ENCODE measurements around the gene NAALADL2.
A peak's percentile ranks its signal among the peaks of the same experiment; 100 is the strongest.

NAALADL2 gene

GRCh38 chr3:175146258-175146657 is 287.1 kb downstream of the NAALADL2 start:
- no peak for TF ChIP-seq CTCF (IDR thresholded peaks at IDR 0.05; ENCODE audit: extremely low read depth, insufficient read depth, missing control alignments)
- no peak for DNase-seq (ENCODE audit: low spot score)
- in situ Hi-C loops (cut with MboI; ENCODE audit: low pct_unique_long_range_greater_than_20kb, low sequenced_read_pairs, unreplicated experiment), result no loop called here

- DNase-seq (ENCODE audit: low spot score), result peak; percentile 14
Observed at GRCh38 chr3:175149675-175150074, 290.5 kb downstream of the NAALADL2 start.

GRCh38 chr3:175150812-175151401 is 291.8 kb downstream of the NAALADL2 start:
- no peak for TF ChIP-seq CTCF (IDR thresholded peaks at IDR 0.05; ENCODE audit: extremely low read depth, insufficient read depth, missing control alignments)
- DNase-seq (ENCODE audit: low spot score), result no peak

More at GRCh38 chr3:175149675-175150074, 290.5 kb downstream of the NAALADL2 start:
- in situ Hi-C loops (cut with MboI; ENCODE audit: low pct_unique_long_range_greater_than_20kb, low sequenced_read_pairs, unreplicated experiment), result no loop called here
- TF ChIP-seq CTCF (IDR thresholded peaks at IDR 0.05; ENCODE audit: extremely low read depth, insufficient read depth, missing control alignments), result no peak

GRCh38 chr3:175153595-175153994 is 294.5 kb downstream of the NAALADL2 start:
- no peak for DNase-seq (ENCODE audit: low spot score)
- TF ChIP-seq CTCF (IDR thresholded peaks at IDR 0.05; ENCODE audit: extremely low read depth, insufficient read depth, missing control alignments), result no peak
- in situ Hi-C loops (cut with MboI; ENCODE audit: low pct_unique_long_range_greater_than_20kb, low sequenced_read_pairs, unreplicated experiment), result no loop called here

More at GRCh38 chr3:175150812-175151401, 291.8 kb downstream of the NAALADL2 start:
- in situ Hi-C loops (cut with MboI; ENCODE audit: low pct_unique_long_range_greater_than_20kb, low sequenced_read_pairs, unreplicated experiment), result no loop called here

- no peak for DNase-seq (ENCODE audit: low spot score)
- TF ChIP-seq CTCF (IDR thresholded peaks at IDR 0.05; ENCODE audit: extremely low read depth, insufficient read depth, missing control alignments), result no peak
- in situ Hi-C loops (cut with MboI; ENCODE audit: low pct_unique_long_range_greater_than_20kb, low sequenced_read_pairs, unreplicated experiment), result no loop called here
Observed at GRCh38 chr3:175155172-175155571, 296.0 kb downstream of the NAALADL2 start.

- DNase-seq (ENCODE audit: low spot score), result no peak
- in situ Hi-C loops (cut with MboI; ENCODE audit: low pct_unique_long_range_greater_than_20kb, low sequenced_read_pairs, unreplicated experiment), result no loop called here
- no peak for TF ChIP-seq CTCF (IDR thresholded peaks at IDR 0.05; ENCODE audit: extremely low read depth, insufficient read depth, missing control alignments)
Observed at GRCh38 chr3:175159202-175159601, 300.1 kb downstream of the NAALADL2 start.

All from GM13977 (cell line).